ENCODE data around the gene RNF223. TPM values are rescaled to one million over a fixed set of nuclear protein-coding genes. Genes with fewer than 3 reads are reported as not detected.

RNF223 gene
- total RNA-seq, 1 experiment from 2014 or later, result 6.3 TPM

- H3K27me3 ChIP-seq (ENCODE audit: insufficient read depth, low read length), result no peaks in the 10 kb centered on the region
- no peak for TF ChIP-seq SP1 (IDR thresholded peaks at IDR 0.05; ENCODE audit: low read depth)
- no peak for TF ChIP-seq CBX3 (IDR thresholded peaks at IDR 0.05; ENCODE audit: low read depth)
- TF ChIP-seq POLR2A (IDR thresholded peaks at IDR 0.05; ENCODE audit: borderline replicate concordance, extremely low read depth, insufficient read depth, insufficient read length), result no peak
- no peak for TF ChIP-seq MAX (IDR thresholded peaks at IDR 0.05)
- TF ChIP-seq YY1 (IDR thresholded peaks at IDR 0.05; ENCODE audit: extremely low read depth, insufficient replicate concordance, low read depth, low read length), result no peak
- no peak for TF ChIP-seq CTCF (IDR thresholded peaks at IDR 0.05 in 2 of 3, conservative IDR thresholded peaks at IDR 0.05 in 1 of 3; ENCODE audit: borderline replicate concordance in 1 of 3, insufficient read depth in 1 of 3, low read depth in 2 of 3, low read length in 2 of 3)
- TF ChIP-seq EZH2 (IDR thresholded peaks at IDR 0.05), result no peak
- no peak for TF ChIP-seq ELF1 (IDR thresholded peaks at IDR 0.05; ENCODE audit: borderline replicate concordance, low read depth)
- no peak for TF ChIP-seq ZBTB33 (IDR thresholded peaks at IDR 0.05; ENCODE audit: extremely low read depth, insufficient replicate concordance, low read length)
- no peak for TF ChIP-seq EGR1 (IDR thresholded peaks at IDR 0.05; ENCODE audit: low read depth)
- TF ChIP-seq REST (IDR thresholded peaks at IDR 0.05; ENCODE audit: low read depth), result no peak
- TF ChIP-seq ZFX (IDR thresholded peaks at IDR 0.05), result no peak
- no peak for TF ChIP-seq JUND (IDR thresholded peaks at IDR 0.05)
- no peak overlapping the region for H3K9ac ChIP-seq (ENCODE audit: low read length)
- H3K9me2 ChIP-seq (ENCODE audit: insufficient read depth), result no peaks in the 10 kb centered on the region
- ChIA-PET RAD21 (ENCODE audit: low non-redundant PET in 1 of 2, low total read pairs in 2 of 2, uncharacterized antibody in 2 of 2, unreplicated experiment in 2 of 2) (no interaction called here), CTCF (no interaction called here), POLR2A (no interaction called here)
- intact Hi-C loops (cut with micrococcal nuclease), result no loop called here
- no peak overlapping the region for H3K4me3 ChIP-seq (replicated peaks in 1 of 2; ENCODE audit: low read depth in 1 of 2, low read length in 2 of 2)
- DNase-seq (ENCODE audit: low read depth, low spot score) (no peak), ATAC-seq (no peak)
- no peaks in the 10 kb centered on the region for H4K20me1 ChIP-seq (ENCODE audit: insufficient read depth)
- peaks cover 0 to 19% of the 10 kb centered on the region in 2 experiments; a peak in 1 of 4 replicates for H3K36me3 ChIP-seq (ENCODE audit: control insufficient read depth in 1 of 2, insufficient read depth in 2 of 2, low read length in 2 of 2)
- peaks cover 0 to 6% of the 10 kb centered on the region in 2 experiments; a peak in 1 of 4 replicates for H3K4me1 ChIP-seq (ENCODE audit: control insufficient read depth in 1 of 2, insufficient read depth in 2 of 2, low read length in 2 of 2)
- BruUV-seq (replicated peaks), result no TSS peak
- H3K9me3 ChIP-seq (ENCODE audit: control insufficient read depth in 1 of 2, insufficient read depth in 1 of 2, low read depth in 1 of 2, low read length in 2 of 2), result no peaks in the 10 kb centered on the region
- H3K27ac ChIP-seq (ENCODE audit: low read depth, low read length), result no peak overlapping the region; the same call in 1 of the 2 replicates
- no peak overlapping the region for H3K4me2 ChIP-seq (ENCODE audit: low read length)
- H3K79me2 ChIP-seq (ENCODE audit: insufficient read depth, low read length), result peaks cover 65% of the 10 kb centered on the region
- no peak overlapping the region for H2AFZ ChIP-seq (ENCODE audit: low read depth, low read length, poor library complexity, severe bottlenecking)
Measured at GRCh38 chr1:1031659-1032235, 42.4 kb downstream of the RNF223 start.
